ENCODE results near the gene SYNE1. TPM values are rescaled to one million over a fixed set of nuclear protein-coding genes. Genes with fewer than 3 reads are reported as not detected.

Gene SYNE1
- total and polyA plus RNA-seq, 10 of the 15 experiments (the other 5 are each of a cell fraction or from before 2014, with no cell fraction given) = 2.3 to 28.7 (median 14.1) TPM

- BruUV-seq (replicated peaks) = no TSS peak
- H3K27ac ChIP-seq (ENCODE audit: control insufficient read depth, insufficient read depth) = no peak overlapping the region
- in situ Hi-C loops (cut with MboI) (no loop called here), intact Hi-C loops (cut with micrococcal nuclease; ENCODE audit: unreplicated experiment) (no loop called here)
- H3K4me1 ChIP-seq (ENCODE audit: control insufficient read depth, insufficient read depth, low read length) = peaks cover 9% of the 10 kb centered on the region
- H3K27me3 ChIP-seq (replicated peaks in 1 of 2; ENCODE audit: control insufficient read depth in 2 of 2, insufficient read depth in 2 of 2, low read length in 1 of 2) = no peaks in the 10 kb centered on the region; a peak in 1 of 4 replicates
- no peak overlapping the region for H3K9ac ChIP-seq (ENCODE audit: control insufficient read depth, insufficient read depth, low read length)
- WGBS (ENCODE audit: insufficient coverage, insufficient replicate concordance, low lambda C conversion rate, missing lambda C conversion rate) = 73% methylated on average over 10 of the region's 10 CpGs
- ChIA-PET POLR2A (no interaction called here), SMC1A (ENCODE audit: uncharacterized antibody, unreplicated experiment) (no interaction called here), RAD21 (ENCODE audit: unreplicated experiment) (no interaction called here), CTCF (interaction anchor here (0.6 kb wide), 1 partner anchor 13 kb away, joined by 3 read pairs; no protein-coding TSS in a partner anchor)
- TF ChIP-seq WRNIP1 (IDR thresholded peaks at IDR 0.05; ENCODE audit: borderline replicate concordance, low read depth, low read length) = no peak
- no peak for TF ChIP-seq RCOR1 (conservative IDR thresholded peaks at IDR 0.05; ENCODE audit: low read depth, low read length)
- TF ChIP-seq SRF (IDR thresholded peaks at IDR 0.05; ENCODE audit: low read depth in 2 of 2, low read length in 2 of 2) = no peak
- TF ChIP-seq MEF2A (IDR thresholded peaks at IDR 0.05; ENCODE audit: insufficient read depth, low read depth, low read length) = no peak
- H2AFZ ChIP-seq (ENCODE audit: control insufficient read depth, low read depth, low read length) = no peak overlapping the region; the same call in 1 of the 2 replicates
- H3K79me2 ChIP-seq (ENCODE audit: control insufficient read depth, insufficient read depth, low read length) = no peaks in the 10 kb centered on the region
- ATAC-seq = no peak
- H3K4me3 ChIP-seq = no peak overlapping the region
- H4K20me1 ChIP-seq (ENCODE audit: control insufficient read depth, insufficient read depth) = no peaks in the 10 kb centered on the region
- H3K36me3 ChIP-seq (ENCODE audit: control insufficient read depth in 2 of 2, insufficient read depth in 2 of 2, low read length in 1 of 2) = no peaks in the 10 kb centered on the region
- H3K4me2 ChIP-seq (ENCODE audit: control insufficient read depth, insufficient read depth) = no peak overlapping the region
- no peak for FAIRE-seq
- no peaks in the 10 kb centered on the region; the same call in 2 of the 3 replicates for H3K9me3 ChIP-seq (replicated peaks; ENCODE audit: control insufficient read depth, insufficient read depth, low read length)
- DNase-seq (ENCODE audit: low read depth, low spot score) = no peak
Measured at GRCh38 chr6:152313542-152314482, 323.4 kb downstream of the SYNE1 start.

GRCh38 chr6:152312434-152312833 lies 324.7 kb downstream of the SYNE1 start:
- ChIA-PET RAD21 (ENCODE audit: unreplicated experiment) (no interaction called here), POLR2A (no interaction called here), SMC1A (ENCODE audit: uncharacterized antibody, unreplicated experiment) (no interaction called here), CTCF (no interaction called here)
- H3K4me2 ChIP-seq (ENCODE audit: control insufficient read depth, insufficient read depth) = no peak overlapping the region
- no peak overlapping the region for H3K9ac ChIP-seq (ENCODE audit: control insufficient read depth, insufficient read depth, low read length)
- FAIRE-seq (no peak), DNase-seq (ENCODE audit: low read depth, low spot score) (no peak), ATAC-seq (no peak)
- no peak overlapping the region for H3K27ac ChIP-seq (ENCODE audit: control insufficient read depth, insufficient read depth)
- in situ Hi-C loops (cut with MboI) (no loop called here), intact Hi-C loops (cut with micrococcal nuclease; ENCODE audit: unreplicated experiment) (no loop called here)
- no TSS peak for BruUV-seq (replicated peaks)
- H3K27me3 ChIP-seq (replicated peaks in 1 of 2; ENCODE audit: control insufficient read depth in 2 of 2, insufficient read depth in 2 of 2, low read length in 1 of 2) = no peaks in the 10 kb centered on the region
- TF ChIP-seq ELK1 (IDR thresholded peaks at IDR 0.05; ENCODE audit: low read depth, low read length) = no peak
- no peak for TF ChIP-seq IRF3 (IDR thresholded peaks at IDR 0.05)
- TF ChIP-seq, protein P1, sequence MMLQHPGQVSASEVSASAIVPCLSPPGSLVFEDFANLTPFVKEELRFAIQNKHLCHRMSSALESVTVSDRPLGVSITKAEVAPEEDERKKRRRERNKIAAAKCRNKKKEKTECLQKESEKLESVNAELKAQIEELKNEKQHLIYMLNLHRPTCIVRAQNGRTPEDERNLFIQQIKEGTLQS (IDR thresholded peaks at IDR 0.05; ENCODE audit: borderline replicate concordance, extremely low read depth, low read depth, low read length) = no peak
- TF ChIP-seq CBX5 (IDR thresholded peaks at IDR 0.05; ENCODE audit: low read depth) = no peak
- TF ChIP-seq NFIC (IDR thresholded peaks at IDR 0.05; ENCODE audit: low read depth, low read length) = no peak
- TF ChIP-seq GATAD2B (conservative IDR thresholded peaks at IDR 0.05; ENCODE audit: low read depth) = no peak
- no peak for TF ChIP-seq PAX5 (IDR thresholded peaks at IDR 0.05; ENCODE audit: borderline replicate concordance, low read depth, low read length)
- no peak for TF ChIP-seq CBX3 (IDR thresholded peaks at IDR 0.05; ENCODE audit: borderline replicate concordance, low read depth)
- TF ChIP-seq SIX5 (IDR thresholded peaks at IDR 0.05; ENCODE audit: low read depth, low read length, severe bottlenecking) = no peak
- no peak for TF ChIP-seq KLF5 (IDR thresholded peaks at IDR 0.05; ENCODE audit: partially characterized antibody)
- no peak overlapping the region for H3K4me3 ChIP-seq
- H3K4me1 ChIP-seq (ENCODE audit: control insufficient read depth, insufficient read depth, low read length) = peaks cover 9% of the 10 kb centered on the region
- 98% methylated on average over 2 of the region's 2 CpGs for WGBS (ENCODE audit: insufficient coverage, insufficient replicate concordance, low lambda C conversion rate, missing lambda C conversion rate)
- no peak overlapping the region for H2AFZ ChIP-seq (ENCODE audit: control insufficient read depth, low read depth, low read length)
- H3K79me2 ChIP-seq (ENCODE audit: control insufficient read depth, insufficient read depth, low read length) = no peaks in the 10 kb centered on the region
- no peaks in the 10 kb centered on the region; the same call in 2 of the 3 replicates for H3K9me3 ChIP-seq (replicated peaks; ENCODE audit: control insufficient read depth, insufficient read depth, low read length)
- H4K20me1 ChIP-seq (ENCODE audit: control insufficient read depth, insufficient read depth) = no peaks in the 10 kb centered on the region
- H3K36me3 ChIP-seq (ENCODE audit: control insufficient read depth in 2 of 2, insufficient read depth in 2 of 2, low read length in 1 of 2) = no peaks in the 10 kb centered on the region
